NCI-H146 (cell line): ENCODE data around the gene CELF6.
A peak's percentile ranks its signal among the peaks of the same experiment; 100 is the strongest.

Source experiments
- DNase-seq: peaks from one replicate; lab custom pipeline; 2025; lab: John Stamatoyannopoulos, UW

Gene CELF6

GRCh38 chr15:72319985-72320671, at the start of gene CELF6:
CELF6 (minus strand) TSS chr15:72320157; CDS start chr15:72319874, 283 bp downstream.
- peak; percentile 91 for DNase-seq

- no peak for DNase-seq
Observed at GRCh38 chr15:72368899-72369298, 48.9 kb upstream of the CELF6 start.

- DNase-seq = no peak
Observed at GRCh38 chr15:72368325-72368724, 48.4 kb upstream of the CELF6 start.

GRCh38 chr15:72365844-72366243, 45.9 kb upstream of the CELF6 start:
- DNase-seq = no peak

- no peak for DNase-seq
Observed at GRCh38 chr15:72361176-72361575, 41.2 kb upstream of the CELF6 start.

GRCh38 chr15:72358650-72359171, 38.8 kb upstream of the CELF6 start:
- no peak for DNase-seq

GRCh38 chr15:72358121-72358520, 38.2 kb upstream of the CELF6 start:
- no peak for DNase-seq

- no peak for DNase-seq
Observed at GRCh38 chr15:72354496-72354895, 34.5 kb upstream of the CELF6 start.

- DNase-seq = no peak
Observed at GRCh38 chr15:72353266-72353665, 33.3 kb upstream of the CELF6 start.

- DNase-seq = no peak
Observed at GRCh38 chr15:72345806-72346205, 25.8 kb upstream of the CELF6 start.

GRCh38 chr15:72345280-72345679, 25.3 kb upstream of the CELF6 start:
- DNase-seq = no peak

GRCh38 chr15:72344602-72345001, 24.6 kb upstream of the CELF6 start:
- no peak for DNase-seq

GRCh38 chr15:72342385-72342784, 22.4 kb upstream of the CELF6 start:
- peak; percentile 2 for DNase-seq

GRCh38 chr15:72341361-72341760, 21.4 kb upstream of the CELF6 start:
- no peak for DNase-seq

GRCh38 chr15:72340366-72340765, 20.4 kb upstream of the CELF6 start:
- DNase-seq = no peak

GRCh38 chr15:72339777-72340177, 19.8 kb upstream of the CELF6 start:
- DNase-seq = no peak

- no peak for DNase-seq
Observed at GRCh38 chr15:72338617-72339321, 18.8 kb upstream of the CELF6 start.

- DNase-seq = no peak
Observed at GRCh38 chr15:72338148-72338547, 18.2 kb upstream of the CELF6 start.

- no peak for DNase-seq
Observed at GRCh38 chr15:72334842-72335241, 14.9 kb upstream of the CELF6 start.

GRCh38 chr15:72331021-72331420, 11.1 kb upstream of the CELF6 start:
- DNase-seq = no peak

GRCh38 chr15:72323752-72324151, 3.8 kb upstream of the CELF6 start:
- no peak for DNase-seq

- DNase-seq = no peak
Observed at GRCh38 chr15:72319360-72319984, 485 bp downstream of the CELF6 start.

- DNase-seq = no peak
Observed at GRCh38 chr15:72318408-72318942, 1.5 kb downstream of the CELF6 start.
